Colonic mucosa (tissue), 4 donors: ENCODE results near the gene NOS1AP. TPM values are rescaled to one million over a fixed set of nuclear protein-coding genes. Genes with fewer than 3 reads are reported as not detected.

Source experiments
- DNase-seq: peaks from one replicate; pipeline ENCODE4 v3.0.0-alpha.2; 2020
- H3K27ac ChIP-seq: fragments of 200-600 bp; one replicate; pipeline ENCODE4 v1.8.0; 2021
- H3K27me3 ChIP-seq: fragments of 200-600 bp; one replicate; pipeline ENCODE4 v1.8.0; 2021
- H3K36me3 ChIP-seq: fragments of 200-600 bp; one replicate; pipeline ENCODE4 v1.8.0; 2021
- H3K4me1 ChIP-seq: fragments of 200-600 bp; one replicate; pipeline ENCODE4 v1.8.0; 2021; ENCODE audit warnings: mild to moderate bottlenecking
- H3K4me3 ChIP-seq: fragments of 200-600 bp; one replicate; pipeline ENCODE4 v1.8.0; 2021
- H3K9ac ChIP-seq, 2 donors: one replicate each; pipeline ENCODE4 v1.7.0; 2013; ENCODE audit warnings: control low read depth in 2 of 2, low read depth in 2 of 2, low read length in 2 of 2
- H3K9me3 ChIP-seq: fragments of 200-600 bp; one replicate; pipeline ENCODE4 v1.8.0; 2021
- CTCF ChIP-seq: fragments of 200-600 bp; IDR thresholded peaks from one replicate; pipeline ENCODE4 v1.8.0; 2022; ENCODE audit warnings: antibody characterized with exemption, mild to moderate bottlenecking
- intact Hi-C: fragments of 100-400 bp; cut with DNase I; formaldehyde crosslinking; loops from one replicate; pipeline ENCODE4 v1.14.1; 2022
- total RNA-seq, 2 donors: library from RNA; stranded (reverse); fragmentation: NEBNext Ultra II Directional in 1 of 2; extraction: Animal tissue kit (Norgen Biotek cat#: 25700) in 1 of 2; gene quantifications; one replicate each; pipeline ENCODE4 v1.2.1, GENCODE V29; 2021
- donor health status: healthy.
- donor health status: DM: no; HTN: no; CAD: no.
- donor health status: DM: no; HTN: no; CAD: no.

NOS1AP gene
- total RNA-seq, 2 donors from 2014 or later: 9.0 to 14.4 TPM

GRCh38 chr1:162030759-162031280, 38.7 kb upstream of the NOS1AP start:
- H3K4me1 ChIP-seq: no peaks in the 10 kb centered on the region
- DNase-seq: no peak
- TF ChIP-seq CTCF: no peak
- no peak overlapping the region for H3K4me3 ChIP-seq
- H3K27me3 ChIP-seq: no peaks in the 10 kb centered on the region
- no peaks in the 10 kb centered on the region for H3K9me3 ChIP-seq
- intact Hi-C loops: no loop called here
- no peak overlapping the region for H3K27ac ChIP-seq
- no peaks in the 10 kb centered on the region for H3K36me3 ChIP-seq
- H3K9ac ChIP-seq: no peak overlapping the region

- Histone ChIP-seq H3K4me3 (no peak overlapping the region), H3K27me3 (no peaks in the 10 kb centered on the region), H3K27ac (no peak overlapping the region), H3K9me3 (no peaks in the 10 kb centered on the region), H3K4me1 (no peaks in the 10 kb centered on the region), H3K36me3 (no peaks in the 10 kb centered on the region), H3K9ac (no peak overlapping the region)
- TF ChIP-seq CTCF: no peak
- intact Hi-C loops: no loop called here
- no peak for DNase-seq
These were observed 36.1 kb upstream of the NOS1AP start for GRCh38 chr1:162033428-162033827.

GRCh38 chr1:162035241-162035640, 34.2 kb upstream of the NOS1AP start:
- no peak for DNase-seq
- Histone ChIP-seq H3K27me3 (no peaks in the 10 kb centered on the region), H3K9me3 (no peaks in the 10 kb centered on the region), H3K27ac (no peak overlapping the region), H3K36me3 (no peaks in the 10 kb centered on the region), H3K9ac (no peak overlapping the region), H3K4me3 (no peak overlapping the region), H3K4me1 (no peaks in the 10 kb centered on the region)
- no peak for TF ChIP-seq CTCF
- intact Hi-C loops: no loop called here

- H3K4me3 ChIP-seq: no peak overlapping the region
- no peak for DNase-seq
- H3K4me1 ChIP-seq: no peaks in the 10 kb centered on the region
- H3K36me3 ChIP-seq: no peaks in the 10 kb centered on the region
- H3K27me3 ChIP-seq: no peaks in the 10 kb centered on the region
- no peak overlapping the region for H3K27ac ChIP-seq
- H3K9me3 ChIP-seq: no peaks in the 10 kb centered on the region
- TF ChIP-seq CTCF: no peak
- H3K9ac ChIP-seq: no peak overlapping the region
- intact Hi-C loops: loop anchor here (2.0 kb wide), 1 partner anchor 243 kb away; no protein-coding TSS in a partner anchor
These were observed 33.3 kb upstream of the NOS1AP start for GRCh38 chr1:162036163-162036562.

GRCh38 chr1:162038624-162039023, 30.9 kb upstream of the NOS1AP start:
- Histone ChIP-seq H3K4me3 (no peak overlapping the region), H3K36me3 (no peaks in the 10 kb centered on the region), H3K27ac (no peak overlapping the region), H3K9ac (no peak overlapping the region), H3K27me3 (no peaks in the 10 kb centered on the region), H3K4me1 (no peaks in the 10 kb centered on the region), H3K9me3 (no peaks in the 10 kb centered on the region)
- intact Hi-C loops: no loop called here
- no peak for DNase-seq
- no peak for TF ChIP-seq CTCF

GRCh38 chr1:162040001-162040400, 29.5 kb upstream of the NOS1AP start:
- Histone ChIP-seq H3K36me3 (no peaks in the 10 kb centered on the region), H3K4me3 (no peak overlapping the region), H3K27me3 (no peaks in the 10 kb centered on the region), H3K9ac (no peak overlapping the region), H3K4me1 (no peaks in the 10 kb centered on the region), H3K9me3 (no peaks in the 10 kb centered on the region), H3K27ac (no peak overlapping the region)
- no peak for DNase-seq
- intact Hi-C loops: no loop called here
- TF ChIP-seq CTCF: no peak
